CD4-positive, alpha-beta T cell treated with Interleukin-15 for 4 hours (primary cell): ENCODE measurements around the gene MYMX.
"Not testable (repeated sequence)": the region's sequence is repeated elsewhere in the genome, so short reads cannot be mapped to it uniquely, and the experiment has no call there.

Experiments used
- DNase-seq: peaks from one replicate; pipeline ENCODE4 v3.0.0-alpha.2; 2020; ENCODE audit warnings: low spot score

The MYMX gene

DNA sequence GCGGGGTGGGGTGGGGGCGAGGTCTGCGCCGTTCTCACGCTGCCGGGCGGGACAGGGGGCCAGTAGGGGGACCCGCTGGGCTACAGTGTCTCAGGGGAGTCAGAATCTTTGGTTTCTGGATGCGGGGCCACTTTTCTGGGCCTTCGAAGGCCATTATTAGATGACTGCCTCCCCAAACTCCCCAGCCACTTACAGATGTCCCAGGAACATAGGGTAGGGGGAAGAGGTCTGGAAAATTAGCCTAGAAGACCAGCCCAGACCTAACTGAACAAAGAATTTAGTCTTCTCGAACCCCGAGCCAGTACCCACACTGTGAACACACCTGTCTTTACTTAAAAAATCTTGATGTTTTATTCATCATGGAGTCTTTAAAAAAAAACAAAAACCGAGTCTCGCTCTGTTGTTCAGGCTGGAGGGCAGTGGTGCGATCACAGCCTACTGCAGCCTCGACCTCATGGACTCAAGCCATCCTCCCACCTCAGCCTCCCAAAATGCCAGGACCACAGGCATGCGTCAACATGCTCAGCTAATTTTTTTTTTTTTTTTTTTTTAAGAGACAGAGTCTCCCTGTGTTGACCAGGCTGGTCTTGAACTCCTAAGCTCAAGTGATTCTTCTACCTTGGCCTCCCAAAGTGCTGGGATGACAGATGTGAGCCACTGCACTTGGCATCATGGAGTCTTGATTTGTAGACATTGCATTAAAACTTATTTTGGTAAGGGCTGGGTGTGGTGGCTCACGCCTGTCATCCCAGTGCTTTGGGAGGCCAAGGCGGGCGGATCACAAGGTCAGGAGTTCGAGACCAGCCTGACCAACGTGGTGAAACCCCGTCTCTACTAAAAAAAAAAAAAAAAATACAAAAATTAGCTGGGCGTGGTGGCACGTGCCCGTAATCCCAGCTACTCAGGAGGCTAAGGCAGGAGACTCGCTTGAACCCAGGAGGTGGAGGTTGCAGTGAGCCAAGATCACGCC lies 3.4 kb downstream of the MYMX start:
- no peak for DNase-seq

DNA sequence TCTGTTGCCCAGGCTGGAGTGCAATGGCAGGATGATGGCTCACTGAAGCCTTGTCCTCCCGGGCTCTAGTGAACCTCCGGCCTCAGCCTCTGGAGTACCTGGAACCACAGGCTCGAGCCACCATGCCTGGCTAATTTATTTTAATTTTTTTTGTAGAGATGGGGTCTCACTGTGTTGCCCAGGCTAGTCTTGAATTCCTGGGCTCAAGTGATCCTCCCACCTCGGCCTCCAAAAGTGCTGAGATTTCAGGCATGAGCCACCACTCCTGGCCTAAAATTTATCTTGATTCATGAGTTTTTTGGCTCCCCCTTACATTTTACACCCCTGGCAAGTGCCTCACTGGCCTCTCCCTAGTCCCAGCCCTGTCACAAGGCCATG lies 4.2 kb downstream of the MYMX start:
- no peak for DNase-seq

DNA sequence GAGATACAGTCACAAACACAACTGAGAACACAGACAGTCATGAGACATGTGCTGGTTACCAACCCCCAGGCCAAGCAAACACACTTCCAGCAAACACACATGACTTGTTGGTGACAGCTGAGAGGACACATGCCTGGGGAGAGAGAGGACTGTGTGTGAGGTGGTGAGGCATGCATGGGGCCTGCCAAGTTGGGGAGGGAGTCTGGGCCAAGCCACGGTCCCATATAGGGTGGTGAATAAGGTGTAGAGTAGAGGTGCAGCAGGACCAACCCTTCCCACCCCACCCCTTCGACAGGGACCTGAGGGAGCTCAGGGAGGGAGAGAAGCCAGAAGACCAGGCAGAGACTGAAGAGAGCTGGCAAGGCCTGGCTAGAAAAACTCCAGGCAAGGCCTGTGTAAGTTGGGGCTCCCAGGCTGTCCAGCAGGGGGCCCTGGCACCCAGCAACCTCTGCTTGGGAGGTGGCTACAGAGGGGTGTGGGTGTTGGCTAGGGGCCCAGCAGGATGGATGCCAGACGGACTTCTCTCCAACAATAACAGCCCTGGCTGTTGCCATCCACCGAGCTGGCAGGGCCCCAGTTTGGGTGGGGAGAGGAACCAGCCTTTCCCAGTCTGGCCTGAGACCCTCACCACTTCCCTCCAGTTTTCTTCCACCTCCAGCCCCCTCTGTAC lies 4.7 kb downstream of the MYMX start:
- DNase-seq = peak; percentile 77

DNA sequence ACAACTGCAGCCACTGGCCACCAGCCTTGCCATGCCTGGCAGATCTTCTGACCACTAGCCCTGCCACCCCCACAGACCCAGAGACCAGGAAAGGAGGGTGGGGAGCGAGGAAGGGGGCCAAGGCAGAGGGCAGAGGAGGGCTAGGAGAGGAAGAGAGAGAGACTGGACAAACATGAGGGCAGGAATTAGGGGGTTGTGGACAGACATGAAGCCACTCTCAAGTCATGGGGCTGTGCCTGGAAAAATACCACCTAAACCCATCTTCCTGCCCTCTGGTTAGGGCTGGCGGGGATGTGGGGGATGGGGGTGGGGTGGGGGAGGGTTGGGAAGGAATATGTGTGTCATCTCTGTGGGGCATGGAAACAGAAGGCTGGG lies 5.2 kb downstream of the MYMX start:
- no peak for DNase-seq

DNA sequence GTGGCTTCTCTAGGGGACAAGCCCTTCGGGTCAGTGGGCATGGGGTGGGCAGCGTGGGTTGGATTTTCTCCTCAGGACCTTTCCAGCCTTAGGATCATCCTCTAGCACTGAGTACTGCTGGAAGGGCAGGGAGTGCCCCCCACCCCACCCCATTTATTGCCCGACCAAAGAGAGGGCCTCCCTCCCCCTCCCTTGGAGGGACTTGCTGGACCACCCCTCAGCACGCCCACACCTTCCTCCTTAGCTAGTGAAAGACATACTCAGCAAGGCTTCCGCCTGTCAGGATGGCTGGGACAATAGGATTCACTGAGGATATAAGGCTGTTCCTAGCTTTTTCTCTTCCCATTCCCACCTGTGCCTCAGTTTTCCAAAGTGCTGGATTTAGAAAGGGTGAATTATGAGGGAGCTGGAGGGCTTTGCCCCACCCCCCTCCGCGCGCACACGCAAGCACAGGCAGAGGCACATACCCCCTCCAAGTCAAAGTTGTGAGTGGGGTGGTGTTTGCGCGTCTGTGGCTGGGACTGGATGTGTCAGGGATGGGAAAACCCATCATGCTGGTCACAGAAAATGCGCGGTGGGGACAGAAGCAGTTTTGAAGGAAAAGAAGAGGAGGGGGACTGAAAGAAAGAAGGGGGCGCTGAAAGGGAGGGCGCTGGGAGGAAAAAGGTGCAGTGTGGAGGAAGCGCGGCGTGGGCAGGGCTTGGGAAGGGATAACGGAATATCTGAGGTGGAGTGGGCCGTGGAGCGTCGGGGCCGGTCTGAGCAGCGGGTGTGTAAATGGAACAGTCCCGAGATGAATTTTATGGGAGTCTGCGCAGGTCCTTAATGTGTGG lies 6.0 kb downstream of the MYMX start:
- no peak for DNase-seq

DNA sequence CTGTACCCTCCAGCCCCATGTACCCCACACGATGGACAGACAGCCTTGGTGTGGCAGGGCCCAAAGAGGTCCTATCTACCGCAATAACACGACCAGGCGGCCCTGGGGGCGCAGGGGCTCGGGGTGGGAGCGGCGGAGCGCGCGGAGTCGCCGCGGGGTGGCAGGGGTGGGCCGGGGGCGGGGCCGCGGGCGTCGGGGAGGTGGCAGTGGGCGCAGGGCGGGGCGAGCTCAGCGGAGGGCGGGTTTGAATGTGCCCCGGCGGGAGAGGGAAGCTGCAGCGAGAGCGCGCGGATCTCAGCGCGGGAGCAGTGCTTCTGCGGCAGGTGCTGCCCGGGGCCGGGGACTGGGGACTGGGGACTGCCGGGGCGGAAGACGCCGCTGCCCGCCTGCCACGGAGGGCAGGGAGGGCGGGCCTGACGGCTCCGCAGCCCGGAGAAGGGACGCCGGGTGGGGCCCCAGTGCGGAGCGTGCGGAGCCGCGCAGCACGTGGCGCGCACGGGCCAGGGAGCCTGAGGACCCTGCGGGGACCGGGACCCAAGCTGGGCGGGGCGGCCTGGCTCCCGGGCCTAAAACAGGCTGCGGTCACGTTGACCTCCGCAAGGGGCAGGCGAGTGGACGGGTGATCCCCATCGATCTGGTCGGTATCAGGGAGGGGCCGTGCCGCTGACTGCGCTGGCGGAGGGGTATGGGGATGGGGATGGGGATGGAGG lies 6.7 kb downstream of the MYMX start, which contains the start of gene SLC29A1:
Gene SLC29A1, plus strand, starts transcription at position 277 of the 710 bp plus-strand sequence. CDS start 3,719 bp downstream, outside the sequence.
- DNase-seq = peak; percentile 78

DNA sequence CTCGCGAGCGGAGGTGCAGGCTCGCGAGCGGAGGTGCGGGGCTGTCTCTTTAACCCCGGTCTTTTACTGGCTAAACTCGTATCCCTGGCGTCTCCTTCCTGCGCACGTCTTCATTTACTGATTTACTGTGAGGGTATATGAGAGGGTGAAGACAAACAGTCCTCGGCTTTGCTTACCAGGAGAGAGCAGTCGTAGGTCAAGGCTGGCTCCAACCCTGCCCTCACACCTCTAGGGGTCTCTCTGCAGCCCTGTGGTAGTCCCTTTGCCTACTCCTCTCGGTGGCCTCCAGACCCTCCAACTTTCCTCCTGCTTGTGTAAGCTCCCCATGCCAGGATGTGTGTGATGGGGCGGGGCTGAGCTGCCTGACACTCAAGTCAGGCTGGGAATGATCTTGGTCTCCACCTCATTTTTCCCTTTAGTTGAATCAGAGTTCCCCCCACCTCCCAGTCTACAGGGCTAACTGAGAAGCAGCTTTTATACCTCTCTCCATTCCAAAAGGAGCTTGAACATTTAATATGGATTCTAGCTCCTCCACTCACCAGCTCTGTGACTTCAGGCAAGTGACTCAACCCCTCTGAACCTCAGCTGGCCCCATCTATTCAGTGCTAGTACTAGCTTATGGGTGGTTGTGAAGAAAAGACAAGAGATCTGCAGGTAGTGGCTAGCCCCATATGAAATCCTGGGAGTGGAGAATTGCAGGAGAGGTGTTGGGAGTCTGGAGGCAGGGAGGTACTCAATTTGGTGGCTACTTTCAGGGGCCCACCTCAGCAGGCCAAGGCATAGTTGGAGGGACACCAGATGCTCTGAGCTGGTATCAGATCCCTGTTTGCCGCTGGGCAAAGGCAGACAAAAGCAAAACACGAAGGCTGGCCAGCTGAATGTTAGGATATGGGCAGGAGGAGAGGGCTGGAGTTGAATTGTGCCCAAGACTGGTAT lies 7.6 kb downstream of the MYMX start:
- DNase-seq = no peak

DNA sequence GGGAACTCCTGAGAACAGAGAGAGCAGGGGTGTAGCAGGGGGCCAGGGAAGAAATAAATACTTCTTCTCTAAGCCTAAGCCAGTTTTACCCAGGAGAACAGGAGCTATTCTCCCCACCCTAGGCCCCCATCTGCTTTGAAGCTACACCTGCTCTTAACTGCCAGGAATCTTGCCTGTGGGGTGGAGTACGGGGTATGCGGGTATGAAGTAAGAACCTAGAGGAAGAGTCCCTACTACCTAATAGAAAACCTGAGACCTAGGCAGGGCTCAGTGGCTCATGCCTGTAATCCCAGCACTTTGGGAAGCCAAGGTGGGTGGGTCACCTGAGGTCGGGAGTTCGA lies 8.2 kb downstream of the MYMX start:
- DNase-seq = no peak

DNA sequence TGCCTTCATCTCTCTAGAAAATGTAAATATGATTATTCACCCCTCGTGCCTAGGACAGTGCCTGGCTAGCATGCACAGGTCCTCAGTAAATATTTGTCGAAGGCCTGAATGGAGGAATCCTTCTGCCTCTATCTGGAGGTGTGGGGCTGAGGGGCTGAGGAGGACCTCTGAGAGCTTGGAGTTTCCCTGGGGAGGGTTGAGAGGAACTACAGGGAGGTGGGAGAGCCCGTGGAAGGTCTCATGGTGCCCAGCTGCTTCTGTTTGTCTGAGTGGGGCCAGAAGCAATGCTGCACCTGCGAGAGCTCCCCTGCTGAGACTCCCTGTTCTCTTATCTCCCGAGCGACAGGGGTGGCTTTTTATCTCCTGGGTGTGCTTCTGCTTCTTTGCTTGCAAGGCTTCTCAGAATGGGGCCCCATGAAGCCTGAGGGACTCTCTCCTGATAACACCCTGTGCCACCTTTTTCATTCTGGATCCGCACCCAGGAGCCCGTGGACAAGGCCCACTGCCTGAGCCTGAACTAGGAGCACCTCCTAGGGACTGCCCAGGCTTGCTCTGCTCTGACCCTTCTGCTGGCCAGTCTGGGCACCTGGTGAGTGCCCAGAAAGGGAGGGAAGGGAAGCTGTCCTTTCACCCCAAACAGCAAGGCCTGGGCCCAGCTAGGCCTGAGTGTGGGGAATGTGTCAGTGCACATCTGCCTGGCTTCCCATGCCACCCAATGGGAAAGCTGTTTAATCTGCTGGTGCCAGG lies 9.0 kb downstream of the MYMX start:
- no peak for DNase-seq

DNA sequence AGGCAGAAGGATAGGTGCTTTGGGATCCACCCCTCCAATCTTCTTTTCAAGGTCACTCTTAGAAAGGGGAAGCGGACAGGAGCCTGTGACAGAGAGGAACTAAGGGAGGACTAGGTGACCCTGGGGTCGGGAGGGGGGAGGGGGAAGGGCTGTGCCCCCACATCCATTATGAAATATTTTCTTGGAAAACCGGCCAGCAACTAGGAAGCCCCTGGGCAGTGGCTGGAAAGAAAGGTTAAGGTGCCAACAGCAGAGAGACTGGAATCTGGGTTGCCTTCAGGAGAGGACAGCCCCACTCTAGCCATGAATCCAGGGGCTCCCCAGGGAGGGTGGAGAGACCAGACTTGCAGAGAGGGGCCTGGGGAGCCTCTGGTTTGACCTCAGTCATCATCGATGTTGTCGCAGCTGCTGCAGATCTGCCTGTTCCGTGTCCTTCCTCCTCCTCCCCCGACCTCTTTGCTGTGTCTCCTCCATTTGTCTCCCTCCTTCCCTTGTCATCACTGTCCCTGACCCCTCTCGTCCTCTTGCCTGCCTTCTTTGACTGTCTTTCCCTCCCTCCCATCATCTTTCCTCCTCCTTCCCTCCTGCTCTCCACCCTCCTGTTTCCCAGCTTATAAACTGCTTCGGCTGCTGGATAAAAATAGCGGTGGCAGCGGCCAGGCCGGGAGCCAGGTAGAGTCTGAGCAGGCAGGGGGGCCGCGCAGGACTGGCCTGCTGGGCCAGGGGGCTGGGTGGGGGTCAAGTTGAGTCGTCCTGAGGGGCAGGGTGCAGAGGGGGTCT lies 9.8 kb downstream of the MYMX start:
- DNase-seq = no peak

DNA sequence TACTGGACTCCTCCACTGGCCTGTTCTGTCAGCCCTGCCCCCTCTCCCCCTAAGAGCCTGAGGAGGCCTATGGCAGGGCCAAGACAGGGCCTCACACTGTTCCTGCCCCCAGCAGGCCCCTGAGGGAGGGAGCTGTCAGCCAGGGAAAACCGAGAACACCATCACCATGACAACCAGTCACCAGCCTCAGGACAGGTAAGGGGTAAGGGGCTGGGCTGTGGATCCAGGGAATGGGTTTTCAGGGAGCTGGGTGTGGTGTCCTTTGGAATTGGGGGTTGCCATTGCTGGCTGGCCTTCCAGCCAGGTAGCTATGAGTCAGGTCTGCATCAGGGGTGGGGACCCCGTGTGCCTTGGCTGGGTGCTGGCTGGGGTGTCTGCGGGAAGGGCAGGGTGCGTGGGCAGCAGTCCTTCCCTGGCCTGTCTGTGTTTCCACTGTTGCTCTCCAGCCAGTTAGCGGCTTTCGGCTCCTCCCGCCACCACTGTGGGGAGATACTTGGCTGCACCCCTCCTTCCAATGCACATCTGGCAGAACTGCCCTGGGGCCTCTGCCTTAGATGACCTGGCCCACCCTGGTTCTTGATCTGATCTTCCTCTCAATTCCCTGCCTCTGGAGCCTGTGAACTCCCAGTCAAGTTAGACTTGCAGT lies 10.5 kb downstream of the MYMX start:
- DNase-seq = no peak

DNA sequence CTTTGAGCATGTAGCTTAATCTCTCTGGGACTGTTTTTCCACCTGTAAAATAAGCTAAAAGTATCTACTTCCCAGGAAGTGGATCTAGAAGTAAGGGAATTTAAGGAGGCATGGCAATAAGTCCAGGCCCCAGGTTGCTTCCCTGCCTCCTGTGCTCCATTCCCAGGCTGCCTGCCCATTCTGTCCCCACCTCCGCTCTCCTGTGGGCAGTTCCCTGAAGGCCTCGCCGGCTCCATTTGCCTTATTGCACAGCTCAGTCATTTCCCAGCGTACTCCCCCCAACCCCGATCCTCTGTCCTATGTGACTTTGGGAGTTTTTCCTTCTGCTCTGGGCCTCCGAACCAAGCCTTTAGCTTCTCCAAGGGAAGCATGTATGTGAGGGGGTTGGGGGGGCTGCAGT lies 11.3 kb downstream of the MYMX start:
- no peak for DNase-seq

DNA sequence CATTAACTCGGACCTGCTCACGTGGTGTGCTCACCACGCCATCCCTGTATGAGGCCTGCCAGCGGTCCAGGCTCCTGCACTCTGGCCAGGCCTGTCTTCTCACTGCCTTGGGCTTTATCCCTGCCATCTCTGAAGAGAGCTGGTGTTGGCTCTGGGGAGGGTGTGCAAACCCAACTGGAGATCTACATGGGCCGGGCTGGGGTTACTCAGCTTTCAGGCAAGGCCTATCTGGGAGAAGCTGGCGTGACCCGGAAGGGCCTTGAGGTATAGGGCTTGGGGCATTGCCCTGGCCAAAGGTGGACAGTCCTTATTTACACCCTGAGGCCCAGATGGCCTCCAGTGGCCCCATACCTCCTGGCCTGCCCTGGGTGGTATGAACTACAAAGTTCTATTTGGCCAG lies 11.7 kb downstream of the MYMX start:
- DNase-seq = no peak

DNA sequence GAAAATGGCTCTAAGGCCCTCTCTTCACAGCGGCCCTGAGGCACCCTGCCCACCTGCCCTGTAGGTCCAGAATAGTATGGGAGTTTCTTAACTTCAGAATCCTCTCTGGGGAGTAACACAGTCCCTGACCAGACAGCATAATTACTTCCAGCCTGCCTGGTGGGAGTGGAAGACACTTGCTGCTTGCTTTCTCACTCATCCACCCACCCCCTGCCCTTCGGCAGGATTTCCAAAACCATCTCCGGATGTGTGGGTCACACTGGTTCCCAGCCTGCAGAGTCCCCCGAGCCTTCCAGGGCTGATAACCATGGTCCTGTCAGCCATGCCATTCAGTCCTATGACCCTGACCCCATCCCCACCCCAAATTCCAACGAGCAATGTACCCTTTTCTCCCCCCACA lies 12.1 kb downstream of the MYMX start:
- DNase-seq = no peak

DNA sequence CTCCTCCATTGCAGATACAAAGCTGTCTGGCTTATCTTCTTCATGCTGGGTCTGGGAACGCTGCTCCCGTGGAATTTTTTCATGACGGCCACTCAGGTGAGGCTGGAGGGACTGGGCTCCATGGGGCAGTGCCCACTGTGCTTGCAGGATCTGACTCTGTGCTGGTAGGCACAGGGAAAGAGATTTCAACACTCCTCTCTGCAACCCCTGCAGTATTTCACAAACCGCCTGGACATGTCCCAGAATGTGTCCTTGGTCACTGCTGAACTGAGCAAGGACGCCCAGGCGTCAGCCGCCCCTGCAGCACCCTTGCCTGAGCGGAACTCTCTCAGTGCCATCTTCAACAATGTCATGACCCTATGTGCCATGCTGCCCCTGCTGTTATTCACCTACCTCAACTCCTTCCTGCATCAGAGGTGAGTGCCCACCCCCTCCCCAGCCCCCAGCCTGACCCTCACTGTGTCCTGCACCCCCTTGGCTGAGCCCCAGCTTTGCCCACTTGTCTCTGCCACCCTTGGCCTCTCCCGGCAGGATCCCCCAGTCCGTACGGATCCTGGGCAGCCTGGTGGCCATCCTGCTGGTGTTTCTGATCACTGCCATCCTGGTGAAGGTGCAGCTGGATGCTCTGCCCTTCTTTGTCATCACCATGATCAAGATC lies 12.8 kb downstream of the MYMX start:
- DNase-seq = no peak

DNA sequence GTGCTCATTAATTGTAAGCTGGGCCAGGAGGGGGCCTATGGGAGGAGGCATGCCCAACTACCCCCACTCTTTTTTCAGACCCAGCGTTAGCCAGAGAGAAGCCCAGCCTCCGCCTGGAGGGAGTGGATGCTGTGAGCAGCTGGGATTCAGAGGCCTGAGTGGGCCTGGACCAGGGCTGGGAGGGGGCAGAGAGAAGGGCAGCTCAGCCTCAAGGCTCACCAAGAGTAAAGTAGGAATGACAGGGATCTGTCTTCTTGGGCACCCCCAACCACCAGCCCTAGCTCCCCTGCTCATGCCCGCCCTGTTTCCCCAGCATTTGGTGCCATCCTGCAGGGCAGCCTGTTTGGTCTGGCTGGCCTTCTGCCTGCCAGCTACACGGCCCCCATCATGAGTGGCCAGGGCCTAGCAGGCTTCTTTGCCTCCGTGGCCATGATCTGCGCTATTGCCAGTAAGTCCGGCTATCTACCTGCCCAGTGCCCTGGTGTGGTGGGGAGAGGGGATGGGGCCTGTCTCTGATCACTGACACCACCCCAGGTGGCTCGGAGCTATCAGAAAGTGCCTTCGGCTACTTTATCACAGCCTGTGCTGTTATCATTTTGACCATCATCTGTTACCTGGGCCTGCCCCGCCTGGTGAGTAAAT lies 13.4 kb downstream of the MYMX start:
- DNase-seq = no peak

DNA sequence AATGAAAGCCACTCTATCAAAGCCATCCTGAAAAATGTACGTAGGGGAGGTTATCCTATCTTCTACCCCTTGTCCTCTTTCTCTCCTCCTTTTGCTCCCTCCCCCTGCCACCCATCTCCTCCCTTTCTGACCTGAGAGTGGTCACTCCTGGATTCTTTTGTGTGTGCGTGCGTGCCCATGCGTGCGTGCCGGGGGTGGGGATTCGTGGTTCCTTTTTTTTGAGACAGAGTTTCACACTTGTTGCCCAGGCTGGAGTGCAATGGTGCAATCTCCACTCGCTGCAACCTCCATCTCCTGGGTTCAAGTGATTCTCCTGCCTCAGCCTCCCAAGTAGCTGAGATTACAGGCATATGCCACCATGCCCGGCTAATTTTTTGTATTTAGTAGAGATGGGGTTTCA lies 14.7 kb downstream of the MYMX start:
- DNase-seq = not testable (repeated sequence)
